Activated CD4-positive, CD25-positive, alpha-beta regulatory T cell treated with anti-CD3 and anti-CD28 coated beads, Interleukin-2, amount 50 U/mL, for 72 hours (primary cell): ENCODE data around the gene STOML3.
"Not testable (repeated sequence)": the region's sequence is repeated elsewhere in the genome, so short reads cannot be mapped to it uniquely, and the experiment has no call there.

Experiments used
- DNase-seq: peaks from one replicate; pipeline ENCODE4 v3.0.0; 2021

Gene STOML3

GRCh38 chr13:38990693-38991092, at the start of gene STOML3:
STOML3 (minus strand) TSS chr13:38990831; CDS start chr13:38990721, 110 bp downstream.
- DNase-seq = no peak

- no peak for DNase-seq
Measured at GRCh38 chr13:39040206-39040605, 49.6 kb upstream of the STOML3 start.

- no peak for DNase-seq
Measured at GRCh38 chr13:39039041-39039440, 48.4 kb upstream of the STOML3 start.

- DNase-seq = peak; percentile 60
Measured at GRCh38 chr13:39038569-39039030, 48.0 kb upstream of the STOML3 start.

GRCh38 chr13:39037880-39038568, 47.4 kb upstream of the STOML3 start, which contains the start of the genes NHLRC3 and PROSER1:
NHLRC3 (plus strand) TSS chr13:39038456; CDS start chr13:39038640, 184 bp downstream.
PROSER1 (minus strand) TSS chr13:39038089; CDS start chr13:39037242, 847 bp downstream.
- DNase-seq = peak; percentile 77

GRCh38 chr13:39037410-39037879, 46.8 kb upstream of the STOML3 start:
- no peak for DNase-seq

GRCh38 chr13:39036212-39036611, 45.6 kb upstream of the STOML3 start:
- no peak for DNase-seq

- DNase-seq = no peak
Measured at GRCh38 chr13:39035799-39036198, 45.2 kb upstream of the STOML3 start.

- DNase-seq = no peak
Measured at GRCh38 chr13:39035204-39035603, 44.6 kb upstream of the STOML3 start.

GRCh38 chr13:39034085-39034484, 43.5 kb upstream of the STOML3 start:
- no peak for DNase-seq

GRCh38 chr13:39032150-39032549, 41.5 kb upstream of the STOML3 start:
- DNase-seq = no peak

GRCh38 chr13:39025433-39025839, 34.8 kb upstream of the STOML3 start:
- DNase-seq = no peak

- DNase-seq = no peak
Measured at GRCh38 chr13:39023761-39024160, 33.1 kb upstream of the STOML3 start.

- DNase-seq = no peak
Measured at GRCh38 chr13:39023316-39023715, 32.7 kb upstream of the STOML3 start.

- no peak for DNase-seq
Measured at GRCh38 chr13:39020853-39021462, 30.3 kb upstream of the STOML3 start.

GRCh38 chr13:39016787-39017186, 26.2 kb upstream of the STOML3 start:
- DNase-seq = no peak

- no peak for DNase-seq
Measured at GRCh38 chr13:39016087-39016486, 25.5 kb upstream of the STOML3 start.

- no peak for DNase-seq
Measured at GRCh38 chr13:39013462-39013861, 22.8 kb upstream of the STOML3 start.

- DNase-seq = no peak
Measured at GRCh38 chr13:39012608-39013007, 22.0 kb upstream of the STOML3 start.

- not testable (repeated sequence) for DNase-seq
Measured at GRCh38 chr13:39006371-39007111, 15.9 kb upstream of the STOML3 start.

GRCh38 chr13:38998739-38999138, 8.1 kb upstream of the STOML3 start:
- no peak for DNase-seq

- no peak for DNase-seq
Measured at GRCh38 chr13:38993381-38993780, 2.8 kb upstream of the STOML3 start.

GRCh38 chr13:38981096-38981495, 9.5 kb downstream of the STOML3 start:
- no peak for DNase-seq

GRCh38 chr13:38980750-38981078, 9.9 kb downstream of the STOML3 start:
- no peak for DNase-seq
